T-cell (primary cell): ENCODE results near the gene ANTKMT. TPM values are rescaled to one million over a fixed set of nuclear protein-coding genes. Genes with fewer than 3 reads are reported as not detected.
A peak's percentile ranks its signal among the peaks of the same experiment; 100 is the strongest.

Experiments used
- ATAC-seq, 4 experiments: fragments of 200-7000 bp in 3 of 4; fragments of 150-1000 bp in 1 of 4; cut with Tn5 transposase; replicated peaks in 1 of 4; 1 replicate in 3 of 4; 2 replicates in 1 of 4; pipeline ENCODE4 v1.10.0; 2021; ENCODE audit warnings: moderate library complexity in 3 of 4, mild to moderate bottlenecking in 2 of 4, moderate number of reproducible peaks in 1 of 4
- CTCF ChIA-PET, 2 donors: fragments of 300-600 bp; sonication (Branson Sonifier 250); formaldehyde crosslinking; loops; one replicate each; lab custom pipeline; 2022; ENCODE audit warnings: antibody characterized with exemption in 2 of 2; lab: Charles Lee
- POLR2A ChIA-PET, 2 donors: fragments of 300-600 bp; sonication (Branson Sonifier 250); formaldehyde crosslinking; loops; one replicate each; lab custom pipeline; 2022; ENCODE audit warnings: antibody characterized with exemption in 2 of 2; lab: Charles Lee
- DNase-seq, 35 experiments: peaks; one replicate each; pipeline versions ENCODE4 v3.0.0 to v3.0.0-alpha.2; 2013 to 2023
- H3K27ac ChIP-seq: one replicate; pipeline ENCODE4 v1.5.1; 2013; ENCODE audit warnings: low read length
- H3K27me3 ChIP-seq, 2 experiments: replicated peaks in 1 of 2; 1 replicate in 1 of 2; 2 replicates in 1 of 2; pipeline versions ENCODE4 v1.6.1 to v1.7.0; 2013; ENCODE audit warnings: low read length in 1 of 2, mixed read lengths in 1 of 2; ENCODE audit not compliant: control insufficient read depth in 2 of 2, insufficient read depth in 2 of 2; ENCODE audit errors: extremely low read depth in 1 of 2
- H3K36me3 ChIP-seq, 2 donors: 1 replicate in 1 of 2; 2 replicates in 1 of 2; pipeline versions ENCODE4 v1.6.1 to v1.7.0; 2013; ENCODE audit warnings: low read length in 1 of 2; ENCODE audit not compliant: control insufficient read depth in 2 of 2, insufficient read depth in 1 of 2; ENCODE audit errors: extremely low read depth in 1 of 2
- H3K4me1 ChIP-seq, 2 experiments: 1 replicate in 1 of 2; 2 replicates in 1 of 2; pipeline versions ENCODE4 v1.6.1 to v1.7.0; 2013; ENCODE audit warnings: low read length in 2 of 2, mixed read lengths in 1 of 2; ENCODE audit not compliant: insufficient read depth in 2 of 2, control insufficient read depth in 1 of 2; ENCODE audit errors: extremely low read depth in 1 of 2
- H3K4me3 ChIP-seq, 2 donors: 1 replicate in 1 of 2; 2 replicates in 1 of 2; pipeline versions ENCODE4 v1.5.1 to v1.7.0; 2013; ENCODE audit warnings: mild to moderate bottlenecking in 2 of 2, low read length in 1 of 2, moderate library complexity in 1 of 2; ENCODE audit not compliant: control insufficient read depth in 1 of 2; ENCODE audit errors: extremely low read depth in 1 of 2
- H3K9me3 ChIP-seq: 2 replicates; pipeline ENCODE4 v1.7.0; 2013
- H3K27ac Mint-ChIP-seq, 2 donors: one replicate each; pipeline ENCODE4 v1.8.0; 2020 to 2021; ENCODE audit warnings: mild to moderate bottlenecking in 2 of 2, mixed read lengths in 2 of 2
- H3K27me3 Mint-ChIP-seq, 2 donors: one replicate each; pipeline ENCODE4 v1.8.0; 2021 to 2022; ENCODE audit warnings: mixed read lengths in 2 of 2
- H3K36me3 Mint-ChIP-seq: one replicate; pipeline ENCODE4 v1.8.0; 2021; ENCODE audit warnings: mixed read lengths
- H3K4me1 Mint-ChIP-seq, 3 donors: one replicate each; pipeline ENCODE4 v1.8.0; 2020 to 2022; ENCODE audit warnings: mixed read lengths in 3 of 3, mild to moderate bottlenecking in 1 of 3
- H3K4me3 Mint-ChIP-seq, 3 donors: one replicate each; pipeline ENCODE4 v1.8.0; 2020 to 2022; ENCODE audit warnings: mild to moderate bottlenecking in 3 of 3, mixed read lengths in 3 of 3, moderate library complexity in 3 of 3
- H3K9me3 Mint-ChIP-seq, 3 donors: one replicate each; pipeline ENCODE4 v1.8.0; 2020 to 2022; ENCODE audit warnings: mixed read lengths in 3 of 3
- WGBS: methylation state at CpG from one replicate; pipeline ENCODE4 v1.1.5; 2013; ENCODE audit warnings: missing lambda C conversion rate; ENCODE audit not compliant: insufficient coverage; 5-methylcytosine and 5-hydroxymethylcytosine counted together
- total RNA-seq, 35 experiments: library from RNA in 6 of 35; stranded (reverse) in 6 of 35; fragments of 120-200 nt in 1 of 35; gene quantifications; one replicate each; pipeline versions ENCODE4 v1.2.1 to v1.2.4 and lab custom pipeline; 2013 to 2026

Gene ANTKMT
- total RNA-seq, 5 donors from 2014 or later (not counting 1 experiment from before 2014, with no cell fraction given) = 22.9 to 38.8 (median 27.2) TPM

DNA sequence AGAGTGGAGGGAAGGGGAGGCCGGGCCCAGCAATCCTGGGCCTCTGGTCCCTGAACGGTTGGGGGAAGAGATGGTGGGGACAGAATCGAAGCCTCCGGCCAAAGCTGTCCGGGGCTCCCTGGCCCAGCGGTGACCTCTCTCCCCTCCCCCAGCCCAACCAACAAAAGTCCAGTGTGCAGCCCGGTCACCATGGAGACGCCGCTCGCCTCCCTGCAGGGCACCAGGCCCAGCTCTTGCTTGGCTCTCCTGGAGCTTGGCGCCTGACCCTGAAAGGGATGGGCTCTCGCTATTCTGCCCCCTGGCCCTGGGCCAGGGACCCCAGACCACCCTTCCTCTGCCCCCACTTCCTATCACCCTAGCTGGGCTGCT, 4.8 kb upstream of the ANTKMT start:
- ChIA-PET POLR2A (interaction anchor here in 1 of 2 donors (0.8 kb wide), 1 partner anchor 9 kb away, joined by 3 read pairs; no protein-coding TSS in a partner anchor), CTCF (interaction anchor here (0.7 to 0.8 kb wide), 3 partner anchors 12 to 387 kb away, joined by 3 to 6 read pairs (median 3); no protein-coding TSS in a partner anchor)
- Mint-ChIP-seq H3K36me3 (no peaks in the 10 kb centered on the region), H3K4me1 (peaks cover 19 to 30% (median 21%) of the 10 kb centered on the region in 3 donors), H3K27me3 (peaks cover 8 to 12% of the 10 kb centered on the region in 2 donors), H3K27ac (no peak overlapping the region), H3K4me3 (peak overlapping the region; percentile 50 to 68 (median 57)), H3K9me3 (no peaks in the 10 kb centered on the region)
- WGBS = 69% methylated on average over 5 of the region's 12 CpGs
- Histone ChIP-seq H3K9me3 (no peaks in the 10 kb centered on the region), H3K4me1 (peaks cover 5 to 53% of the 10 kb centered on the region in 2 experiments), H3K36me3 (no peaks in the 10 kb centered on the region), H3K27me3 (peaks cover 0 to 42% of the 10 kb centered on the region in 2 experiments), H3K4me3 (no peak overlapping the region), H3K27ac (no peak overlapping the region)
- ATAC-seq = no peak
- no peak for DNase-seq

DNA sequence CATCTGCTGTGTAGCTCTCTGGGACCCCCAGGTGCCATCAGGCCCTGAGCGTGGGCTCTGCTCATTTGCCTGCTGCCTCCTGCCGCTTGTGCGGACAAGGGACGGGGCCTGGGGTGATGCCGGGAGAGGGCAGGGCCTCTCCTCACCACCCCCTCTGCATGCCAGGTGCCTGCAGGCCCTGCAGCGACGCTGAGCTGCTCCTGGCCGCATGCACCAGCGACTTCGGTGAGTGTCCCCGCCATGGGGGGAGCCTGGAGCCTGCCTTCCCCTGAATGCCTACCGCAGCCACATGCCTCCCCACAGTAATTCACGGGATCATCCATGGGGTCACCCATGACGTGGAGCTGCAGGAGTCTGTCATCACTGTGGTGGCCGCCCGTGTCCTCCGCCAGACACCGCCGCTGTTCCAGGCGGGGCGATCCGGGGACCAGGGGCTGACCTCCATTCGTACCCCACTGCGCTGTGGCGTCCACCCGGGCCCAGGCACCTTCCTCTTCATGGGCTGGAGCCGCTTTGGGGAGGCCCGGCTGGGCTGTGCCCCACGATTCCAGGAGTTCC, 4.1 kb upstream of the ANTKMT start:
- Mint-ChIP-seq H3K27ac (no peak overlapping the region), H3K36me3 (no peaks in the 10 kb centered on the region), H3K27me3 (peaks cover 7 to 8% of the 10 kb centered on the region in 2 donors), H3K4me1 (peaks cover 19 to 30% (median 21%) of the 10 kb centered on the region in 3 donors), H3K4me3 (peak overlapping the region; percentile 47 to 68 (median 50)), H3K9me3 (no peaks in the 10 kb centered on the region)
- H3K4me3 ChIP-seq = no peak overlapping the region
- CTCF ChIA-PET = no interaction called here
- no peaks in the 10 kb centered on the region for H3K9me3 ChIP-seq
- no peaks in the 10 kb centered on the region for H3K36me3 ChIP-seq
- POLR2A ChIA-PET = no interaction called here
- 99% methylated on average over 20 of the region's 29 CpGs for WGBS
- peaks cover 0 to 35% of the 10 kb centered on the region in 2 experiments for H3K27me3 ChIP-seq
- H3K27ac ChIP-seq = no peak overlapping the region
- ATAC-seq (no peak), DNase-seq (no peak)
- peaks cover 5 to 53% of the 10 kb centered on the region in 2 experiments for H3K4me1 ChIP-seq

DNA sequence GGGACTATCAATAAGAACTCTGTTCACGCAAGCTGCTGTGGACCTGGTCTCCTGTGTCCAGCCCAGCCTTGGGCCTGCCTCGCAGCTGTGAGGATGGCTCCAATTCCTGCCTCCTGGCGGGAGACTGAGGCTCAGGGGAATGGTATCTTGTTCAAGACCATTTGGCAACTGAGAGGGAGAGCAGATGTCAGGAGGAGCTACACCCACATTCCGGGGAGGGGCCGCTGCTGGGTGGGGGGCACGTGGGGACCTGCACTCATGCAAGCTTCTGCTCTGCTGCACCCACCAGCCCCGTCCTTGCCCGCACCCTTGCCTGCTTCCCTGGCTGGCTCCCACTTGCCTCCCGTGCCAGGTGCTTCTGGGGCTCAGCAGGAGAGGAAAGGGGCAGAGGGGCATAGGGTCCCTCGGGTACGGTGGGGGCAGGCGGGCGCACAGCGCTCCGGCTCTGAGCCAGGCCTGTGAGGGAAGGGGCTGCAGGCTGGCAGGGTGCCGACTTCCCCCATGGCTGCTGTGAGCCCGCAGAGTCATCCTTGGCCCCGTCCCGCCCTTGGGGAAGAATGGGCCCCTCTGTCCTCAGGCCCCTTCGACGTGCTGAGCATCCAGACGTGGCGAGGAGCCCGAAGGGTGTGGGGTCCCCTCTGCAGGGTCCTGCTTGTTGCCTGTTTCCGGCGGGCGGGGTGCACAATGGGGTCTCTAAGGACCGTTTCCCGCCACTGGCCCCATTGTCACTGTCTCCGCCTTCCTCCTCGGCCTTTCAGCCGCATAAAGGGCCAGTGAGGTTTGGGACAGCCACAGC, 3.3 kb upstream of the ANTKMT start:
- no peaks in the 10 kb centered on the region for H3K9me3 Mint-ChIP-seq
- peak overlapping the region in 1 of 3 donors; percentile 83 for H3K4me3 Mint-ChIP-seq
- H3K27me3 Mint-ChIP-seq = peaks cover 6 to 8% of the 10 kb centered on the region in 2 donors
- Histone ChIP-seq H3K4me1 (peaks cover 5 to 58% of the 10 kb centered on the region in 2 experiments), H3K4me3 (no peak overlapping the region), H3K9me3 (no peaks in the 10 kb centered on the region), H3K27ac (no peak overlapping the region), H3K36me3 (no peaks in the 10 kb centered on the region), H3K27me3 (peaks cover 0 to 32% of the 10 kb centered on the region in 2 experiments)
- peaks cover 19 to 33% (median 23%) of the 10 kb centered on the region in 3 donors for H3K4me1 Mint-ChIP-seq
- ChIA-PET CTCF (no interaction called here), POLR2A (no interaction called here)
- 91% methylated on average over 27 of the region's 32 CpGs for WGBS
- H3K36me3 Mint-ChIP-seq = no peaks in the 10 kb centered on the region
- no peak for DNase-seq
- no peak for ATAC-seq
- H3K27ac Mint-ChIP-seq = no peak overlapping the region

DNA sequence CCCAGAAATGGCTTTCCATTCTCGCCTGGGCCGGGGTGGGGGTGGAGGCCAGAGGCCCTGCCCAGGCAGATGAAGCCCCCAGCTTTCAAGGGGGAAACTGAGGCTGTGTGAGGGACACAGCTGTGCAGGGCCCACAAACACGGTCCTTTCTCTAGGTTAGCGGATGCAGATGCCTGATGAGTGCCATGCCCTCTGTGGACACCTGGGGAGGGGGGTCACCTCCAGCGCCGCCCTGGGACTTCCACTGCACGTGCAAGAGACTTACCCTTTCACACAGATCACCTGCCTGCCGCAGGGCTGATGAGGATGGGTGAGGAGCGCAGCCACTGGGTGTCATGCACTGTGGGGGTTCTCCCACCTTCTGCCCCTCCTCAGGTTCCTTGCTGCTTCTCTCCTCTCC, 2.6 kb upstream of the ANTKMT start:
- Mint-ChIP-seq H3K4me1 (peaks cover 20 to 33% (median 27%) of the 10 kb centered on the region in 3 donors), H3K36me3 (no peaks in the 10 kb centered on the region), H3K4me3 (peak overlapping the region in 1 of 3 donors; percentile 83), H3K27ac (no peak overlapping the region), H3K27me3 (peaks cover 3 to 4% of the 10 kb centered on the region in 2 donors), H3K9me3 (no peaks in the 10 kb centered on the region)
- 94% methylated on average over 3 of the region's 9 CpGs for WGBS
- ATAC-seq (no peak), DNase-seq (no peak)
- CTCF ChIA-PET = no interaction called here
- H3K4me1 ChIP-seq = peaks cover 5 to 66% of the 10 kb centered on the region in 2 experiments
- H3K36me3 ChIP-seq = no peaks in the 10 kb centered on the region
- H3K27ac ChIP-seq = no peak overlapping the region
- H3K27me3 ChIP-seq = peaks cover 0 to 32% of the 10 kb centered on the region in 2 experiments
- H3K9me3 ChIP-seq = no peaks in the 10 kb centered on the region
- H3K4me3 ChIP-seq = no peak overlapping the region
- POLR2A ChIA-PET = no interaction called here

DNA sequence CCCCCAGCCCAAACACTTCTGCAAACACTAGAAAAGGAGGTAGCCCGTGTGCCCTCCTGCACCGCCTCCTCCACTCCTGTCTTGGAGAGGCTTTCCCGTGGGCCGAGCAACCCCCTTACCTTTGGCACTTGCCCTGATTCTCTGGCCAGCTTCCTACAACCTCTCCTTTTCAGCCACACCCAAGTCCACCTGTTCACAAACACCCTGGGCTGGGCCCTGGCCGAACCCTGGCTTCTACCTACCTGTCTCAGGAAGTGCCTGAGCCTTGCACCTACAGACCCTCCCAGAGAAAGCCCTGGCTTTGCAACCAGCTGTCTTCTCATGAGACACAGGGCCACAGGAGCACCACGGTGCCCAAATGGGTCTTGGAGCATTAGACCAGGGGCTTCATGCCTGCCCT, 2.0 kb upstream of the ANTKMT start:
- Histone ChIP-seq H3K27me3 (peaks cover 0 to 28% of the 10 kb centered on the region in 2 experiments), H3K27ac (no peak overlapping the region), H3K36me3 (no peaks in the 10 kb centered on the region), H3K4me3 (no peak overlapping the region), H3K9me3 (no peaks in the 10 kb centered on the region), H3K4me1 (peaks cover 5 to 68% of the 10 kb centered on the region in 2 experiments)
- 84% methylated on average over 4 of the region's 6 CpGs for WGBS
- ChIA-PET CTCF (interaction anchor here in 1 of 2 donors (0.6 kb wide), 1 partner anchor 11 kb away, joined by 4 read pairs; no protein-coding TSS in a partner anchor), POLR2A (no interaction called here)
- no peaks in the 10 kb centered on the region for H3K36me3 Mint-ChIP-seq
- H3K9me3 Mint-ChIP-seq = no peaks in the 10 kb centered on the region
- peaks cover 3 to 4% of the 10 kb centered on the region in 2 donors for H3K27me3 Mint-ChIP-seq
- peaks cover 21 to 32% (median 27%) of the 10 kb centered on the region in 3 donors for H3K4me1 Mint-ChIP-seq
- H3K27ac Mint-ChIP-seq = peak overlapping the region in 1 of 2 donors; percentile 56
- DNase-seq (no peak), ATAC-seq (no peak)
- H3K4me3 Mint-ChIP-seq = peak overlapping the region in 2 of 3 donors; percentile 52 to 83

DNA sequence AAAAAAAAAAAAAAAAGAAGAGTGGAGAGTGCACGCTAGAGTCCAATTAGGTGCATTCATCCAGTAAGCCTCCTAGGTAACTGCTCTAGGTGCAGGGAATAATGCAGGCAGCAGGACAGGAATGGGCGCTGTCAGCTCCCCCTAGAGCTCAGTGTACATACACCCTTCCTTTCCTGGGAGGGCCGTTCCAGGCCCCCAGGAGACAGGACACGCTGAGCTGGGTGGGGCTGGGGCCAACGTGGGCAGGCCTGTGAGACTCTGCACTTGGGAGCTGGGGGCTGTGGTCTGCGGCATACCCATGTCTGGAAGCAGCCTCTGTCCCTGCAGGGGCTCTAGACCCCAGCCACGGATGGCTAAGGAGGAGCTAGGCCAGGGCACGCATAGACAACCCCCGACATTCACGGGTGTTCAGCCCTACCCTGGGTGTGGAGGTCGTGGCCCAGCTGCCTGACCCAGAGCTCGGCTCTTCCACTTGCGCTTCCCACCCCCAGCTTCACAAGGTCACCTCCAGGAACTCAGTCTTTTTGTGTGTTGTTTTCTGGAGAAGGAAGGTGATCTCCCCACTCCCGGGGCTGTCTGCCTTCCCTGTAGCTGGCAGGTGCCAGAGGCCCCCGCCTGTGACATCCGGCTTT, 1.0 kb upstream of the ANTKMT start:
- Histone ChIP-seq H3K27ac (peak overlapping the region; percentile 57), H3K36me3 (no peaks in the 10 kb centered on the region), H3K9me3 (no peaks in the 10 kb centered on the region), H3K4me1 (peaks cover 5 to 60% of the 10 kb centered on the region in 2 experiments), H3K4me3 (peak overlapping the region; percentile 55 to 70), H3K27me3 (peaks cover 0 to 20% of the 10 kb centered on the region in 2 experiments)
- POLR2A ChIA-PET = no interaction called here
- DNase-seq (peak in 1 of 35 experiments; percentile 33), ATAC-seq (peak in 3 of 4 experiments; percentile 2 to 7 (median 5))
- Mint-ChIP-seq H3K27ac (peak overlapping the region; percentile 57 to 80), H3K36me3 (no peaks in the 10 kb centered on the region), H3K4me3 (peak overlapping the region; percentile 78 to 83 (median 79)), H3K9me3 (no peaks in the 10 kb centered on the region), H3K4me1 (peaks cover 21 to 29% (median 27%) of the 10 kb centered on the region in 3 donors), H3K27me3 (peaks cover 3 to 4% of the 10 kb centered on the region in 2 donors)
- CTCF ChIA-PET = interaction anchor here in 1 of 2 donors (0.6 to 2.0 kb wide), 3 partner anchors 8 to 367 kb away, joined by 3 to 6 read pairs (median 5); partner anchors contain the start of gene AXIN1
- 13% methylated on average over 5 of the region's 16 CpGs for WGBS
